ENCODE data around the gene ZFYVE16.

Gene ZFYVE16

GRCh38 chr5:80399526-80400239 is 8.2 kb upstream of the ZFYVE16 start (continued):
- no peak for TF ChIP-seq YY2 (tag by site-specific recombination; IDR thresholded peaks at IDR 0.05)
- TF ChIP-seq ZNF2 (tag by site-specific recombination; IDR thresholded peaks at IDR 0.05), result no peak
- no peak for TF ChIP-seq ZNF324 (tag by site-specific recombination; IDR thresholded peaks at IDR 0.05)
- no peak for TF ChIP-seq ZNF555 (tag by site-specific recombination; conservative IDR thresholded peaks at IDR 0.05)
- no peak for TF ChIP-seq ZNF558 (tag by site-specific recombination; IDR thresholded peaks at IDR 0.05)
- TF ChIP-seq ZNF423 (tag by site-specific recombination; IDR thresholded peaks at IDR 0.05), result no peak
- no peak for TF ChIP-seq SP2 (tag by site-specific recombination; IDR thresholded peaks at IDR 0.05)
- peak; percentile 85 for TF ChIP-seq ZBTB21 (tag by site-specific recombination; IDR thresholded peaks at IDR 0.05)
- TF ChIP-seq ZNF174 (tag by site-specific recombination; IDR thresholded peaks at IDR 0.05), result no peak
- TF ChIP-seq ZNF658 (tag by site-specific recombination; IDR thresholded peaks at IDR 0.05), result no peak
- TF ChIP-seq ZBTB49 (tag by site-specific recombination; IDR thresholded peaks at IDR 0.05; ENCODE audit: low read depth), result no peak
- 0 out of 2 replicates have a peak, but pooled peaks have one; percentile 25 for TF ChIP-seq ZNF366 (tag by site-specific recombination; conservative IDR thresholded peaks at IDR 0.05)
- TF ChIP-seq ZNF514 (tag by site-specific recombination; IDR thresholded peaks at IDR 0.05), result no peak
- no peak for TF ChIP-seq ZNF248 (tag by site-specific recombination; IDR thresholded peaks at IDR 0.05)
- TF ChIP-seq GLIS2 (tag by site-specific recombination; IDR thresholded peaks at IDR 0.05), result no peak
- TF ChIP-seq PRDM4 (tag by site-specific recombination; IDR thresholded peaks at IDR 0.05), result no peak
- no peak for TF ChIP-seq TRIM28 (IDR thresholded peaks at IDR 0.05; ENCODE audit: borderline replicate concordance, low read length)
- no peak for TF ChIP-seq ZNF610 (tag by site-specific recombination; IDR thresholded peaks at IDR 0.05; ENCODE audit: borderline replicate concordance)
- no peak for TF ChIP-seq ZBTB6 (tag by site-specific recombination; IDR thresholded peaks at IDR 0.05)
- TF ChIP-seq ZNF692 (tag by site-specific recombination; IDR thresholded peaks at IDR 0.05), result no peak; the same call in 1 of the 2 replicates
- no peak for TF ChIP-seq ZNF26 (tag by site-specific recombination; IDR thresholded peaks at IDR 0.05)
- no peak for TF ChIP-seq RBAK (tag by site-specific recombination; IDR thresholded peaks at IDR 0.05)
- no peak for TF ChIP-seq PBX3 (CRISPR knock-in tag; IDR thresholded peaks at IDR 0.05)
- TF ChIP-seq ZNF561 (tag by site-specific recombination; IDR thresholded peaks at IDR 0.05; ENCODE audit: borderline replicate concordance), result no peak
- no peak for TF ChIP-seq ZNF132 (tag by site-specific recombination; IDR thresholded peaks at IDR 0.05; ENCODE audit: borderline replicate concordance)
- 0 out of 2 replicates have a peak, but pooled peaks have one; percentile 19 for TF ChIP-seq ZNF148 (tag by site-specific recombination; IDR thresholded peaks at IDR 0.05; ENCODE audit: borderline replicate concordance)
- TF ChIP-seq ZBTB7A (tag by site-specific recombination; IDR thresholded peaks at IDR 0.05; ENCODE audit: low read depth), result no peak
- TF ChIP-seq REPIN1 (tag by site-specific recombination; IDR thresholded peaks at IDR 0.05; ENCODE audit: low read depth), result no peak

All from HEK293 (cell line).